ENCODE measurements around the gene NUAK2.

The NUAK2 gene

DNA sequence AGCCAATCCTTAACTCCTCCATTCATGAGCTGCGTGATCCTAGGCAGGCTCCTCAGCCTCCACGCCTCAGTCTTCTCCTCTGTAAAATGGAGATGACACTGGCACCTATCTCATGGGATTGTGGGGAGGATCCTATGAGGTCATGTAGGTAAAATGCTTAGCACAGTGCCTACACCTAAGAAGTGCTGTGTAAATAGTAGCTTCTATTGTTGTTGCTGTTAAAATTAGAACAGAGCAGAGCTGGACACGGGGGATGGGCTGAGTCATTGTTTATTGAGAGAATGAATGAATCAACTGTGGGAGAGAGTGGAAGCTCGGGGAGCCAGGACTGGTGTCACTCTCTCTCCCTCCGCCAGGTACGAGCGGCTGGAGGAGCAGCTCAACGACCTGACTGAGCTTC lies 50.8 kb downstream of the NUAK2 start:
- DNase-seq: no peak

DNA sequence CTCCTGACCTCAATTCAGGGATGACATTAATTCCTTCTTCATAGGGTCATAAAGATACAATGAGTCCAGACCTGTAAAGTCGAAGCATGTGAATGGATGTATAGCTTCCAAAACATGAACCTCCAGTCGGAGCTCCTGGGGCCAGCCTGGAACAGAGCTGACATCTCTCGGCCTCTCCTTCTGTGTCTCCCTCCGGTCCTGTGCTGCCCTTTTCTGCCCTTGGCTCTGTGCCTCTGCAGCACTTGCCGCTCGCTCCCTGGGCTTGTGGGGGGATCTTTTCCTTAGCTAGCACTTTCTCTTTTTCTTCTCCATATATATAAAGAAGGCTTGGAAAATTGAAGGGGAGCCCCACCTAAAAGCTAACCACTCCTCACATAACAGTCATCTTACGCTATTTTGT lies 51.3 kb downstream of the NUAK2 start:
- no peak for DNase-seq

DNA sequence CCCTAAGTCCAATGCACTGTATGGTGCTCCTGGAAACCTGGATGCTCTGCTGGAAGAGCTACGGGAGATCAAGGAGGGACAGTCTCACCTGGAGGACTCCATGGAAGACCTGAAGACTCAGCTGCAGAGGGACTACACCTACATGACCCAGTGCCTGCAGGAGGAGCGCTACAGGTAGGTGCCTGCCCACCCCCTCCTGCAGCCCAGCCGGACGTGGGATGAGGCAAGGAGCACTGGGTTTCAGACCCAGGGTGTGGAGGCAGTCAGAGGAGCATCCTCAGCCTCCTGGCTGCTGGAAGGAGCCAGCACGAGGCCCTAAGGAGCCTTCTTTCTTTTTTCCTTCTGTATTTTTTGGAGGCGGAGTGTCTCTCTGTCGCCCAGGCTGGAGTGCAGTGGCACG lies 51.8 kb downstream of the NUAK2 start:
- DNase-seq: no peak

DNA sequence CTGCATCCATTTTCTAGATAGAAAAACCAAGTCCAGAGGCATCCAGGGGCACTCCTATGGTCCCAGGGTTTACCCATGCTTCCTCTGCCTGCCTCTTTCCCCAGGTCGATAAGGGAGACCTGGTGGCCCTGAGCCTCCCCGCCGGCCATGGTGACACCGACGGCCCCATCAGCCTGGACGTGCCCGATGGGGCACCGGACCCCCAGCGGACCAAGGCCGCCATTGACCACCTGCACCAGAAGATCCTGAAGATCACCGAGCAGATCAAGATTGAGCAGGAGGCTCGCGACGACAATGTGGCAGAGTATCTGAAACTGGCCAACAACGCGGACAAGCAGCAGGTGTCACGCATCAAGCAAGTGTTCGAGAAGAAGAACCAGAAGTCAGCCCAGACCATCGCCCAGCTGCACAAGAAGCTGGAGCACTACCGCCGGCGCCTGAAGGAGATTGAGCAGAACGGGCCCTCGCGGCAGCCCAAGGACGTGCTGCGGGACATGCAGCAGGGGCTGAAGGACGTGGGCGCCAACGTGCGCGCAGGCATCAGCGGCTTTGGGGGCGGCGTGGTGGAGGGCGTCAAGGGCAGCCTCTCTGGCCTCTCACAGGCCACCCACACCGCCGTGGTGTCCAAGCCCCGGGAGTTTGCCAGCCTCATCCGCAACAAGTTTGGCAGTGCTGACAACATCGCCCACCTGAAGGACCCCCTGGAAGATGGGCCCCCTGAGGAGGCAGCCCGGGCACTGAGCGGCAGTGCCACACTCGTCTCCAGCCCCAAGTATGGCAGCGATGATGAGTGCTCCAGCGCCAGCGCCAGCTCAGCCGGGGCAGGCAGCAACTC lies 52.5 kb downstream of the NUAK2 start:
- no peak for DNase-seq

DNA sequence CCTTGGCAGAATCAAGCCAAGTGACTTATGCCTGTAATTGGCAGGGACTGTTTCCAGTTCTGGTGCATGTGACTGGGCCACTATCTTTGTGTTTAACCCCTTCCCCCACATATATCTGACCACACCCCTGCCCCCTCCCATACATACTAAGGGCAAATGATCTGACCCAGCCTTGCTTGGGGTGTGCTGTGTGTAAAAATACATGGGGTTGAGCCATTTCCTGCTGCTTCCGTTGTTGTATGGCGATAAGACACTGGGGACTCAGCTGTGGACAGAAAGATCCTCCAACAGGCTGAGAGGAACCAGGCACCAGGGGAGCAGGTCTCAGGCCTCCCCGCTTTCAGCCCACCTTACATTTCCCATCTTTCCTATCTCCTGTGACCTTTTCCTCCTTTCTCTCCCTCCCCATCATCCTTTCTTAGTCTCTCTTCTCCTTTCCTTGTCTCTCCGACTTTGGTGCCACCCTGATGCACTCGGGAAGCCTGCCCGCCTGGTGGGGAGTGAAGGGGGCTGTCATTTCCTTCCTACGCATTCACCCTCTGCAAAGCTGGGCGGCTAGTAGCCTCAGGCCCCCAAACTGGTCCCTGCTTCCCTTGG lies 54.1 kb downstream of the NUAK2 start:
- DNase-seq: no peak

DNA sequence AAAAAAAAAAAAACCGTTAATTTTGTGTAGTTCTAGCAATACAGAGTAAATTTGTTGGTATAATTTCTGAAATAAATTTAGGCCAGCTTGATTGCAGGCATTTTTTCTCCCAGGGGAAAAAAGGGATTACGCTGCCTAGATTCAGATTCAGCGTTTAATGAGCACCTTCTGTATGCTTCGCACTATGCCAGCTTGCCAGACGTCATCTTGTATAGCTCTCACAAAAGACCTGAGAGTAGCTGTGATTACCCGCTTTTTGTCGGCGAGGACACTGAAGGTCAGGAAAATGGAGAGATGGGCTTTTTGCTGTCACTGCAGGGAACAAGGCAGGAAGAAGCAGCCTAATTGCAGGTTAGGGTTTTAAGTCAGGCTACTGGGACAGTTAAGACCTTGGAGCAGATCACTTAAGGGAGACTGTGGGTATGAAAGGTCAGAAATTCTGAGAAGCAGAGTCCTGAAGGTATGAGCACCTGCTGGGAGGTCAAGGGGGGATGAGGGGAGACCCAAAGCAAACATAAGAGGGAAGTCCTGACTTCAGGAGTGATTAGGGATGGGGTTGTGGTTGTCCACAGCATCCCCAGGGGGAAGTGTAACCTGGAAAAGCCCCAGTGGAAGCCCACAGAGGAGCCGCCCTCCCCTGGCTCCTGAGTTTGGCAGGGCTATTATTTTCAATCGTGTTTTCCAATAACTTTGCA lies 54.8 kb downstream of the NUAK2 start:
- DNase-seq: no peak

DNA sequence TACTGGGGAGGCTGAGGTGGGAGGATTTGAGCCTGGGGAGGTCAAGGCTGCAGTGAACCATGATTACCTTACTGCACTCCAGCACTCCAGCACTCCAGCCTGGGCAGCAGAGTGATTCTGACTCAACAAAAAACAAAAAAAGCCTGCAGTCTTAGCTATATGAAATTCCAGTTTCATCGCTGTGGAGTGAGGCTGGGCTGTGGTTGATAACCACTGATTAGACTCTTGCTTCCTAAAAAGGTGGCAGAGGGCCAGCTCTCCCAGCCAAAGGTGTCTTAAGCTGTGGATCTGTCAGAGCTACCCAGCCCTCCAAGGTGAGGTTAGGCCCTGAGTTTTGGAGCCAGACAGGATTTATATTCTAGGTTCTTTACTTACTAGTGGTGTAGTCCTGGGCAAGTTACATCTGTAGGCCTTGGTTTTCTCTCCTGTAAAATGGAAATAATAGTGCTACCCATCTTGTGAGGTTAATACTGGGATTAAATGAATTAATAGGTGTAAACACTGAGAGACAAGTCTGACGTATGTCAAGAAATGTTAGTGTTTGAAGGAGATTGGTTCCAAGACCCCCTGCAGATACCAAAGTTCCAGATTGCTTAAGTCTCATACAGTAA lies 57.9 kb downstream of the NUAK2 start:
- no peak for DNase-seq

DNA sequence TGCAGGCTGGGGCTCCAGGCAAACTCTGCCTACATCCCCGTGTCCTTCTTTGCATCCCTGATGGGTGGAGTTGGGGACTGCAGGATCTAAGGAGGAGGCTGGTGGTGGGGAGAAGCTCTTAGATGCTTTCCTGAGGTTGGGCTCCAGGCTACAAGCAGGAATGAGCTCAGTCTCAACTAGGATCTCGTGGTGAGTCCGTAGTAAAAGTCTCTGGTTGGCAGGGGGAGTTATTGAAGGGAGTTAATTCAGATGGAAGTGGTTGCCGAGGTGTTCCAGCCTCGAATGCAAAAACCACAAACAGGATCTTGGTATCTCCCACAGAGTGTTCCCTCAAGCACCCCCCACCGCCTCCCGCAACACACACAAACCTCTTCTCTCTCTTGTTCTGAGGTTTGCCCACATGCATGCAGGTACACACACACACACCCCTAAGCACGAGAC lies 58.8 kb downstream of the NUAK2 start:
- DNase-seq: no peak

DNA sequence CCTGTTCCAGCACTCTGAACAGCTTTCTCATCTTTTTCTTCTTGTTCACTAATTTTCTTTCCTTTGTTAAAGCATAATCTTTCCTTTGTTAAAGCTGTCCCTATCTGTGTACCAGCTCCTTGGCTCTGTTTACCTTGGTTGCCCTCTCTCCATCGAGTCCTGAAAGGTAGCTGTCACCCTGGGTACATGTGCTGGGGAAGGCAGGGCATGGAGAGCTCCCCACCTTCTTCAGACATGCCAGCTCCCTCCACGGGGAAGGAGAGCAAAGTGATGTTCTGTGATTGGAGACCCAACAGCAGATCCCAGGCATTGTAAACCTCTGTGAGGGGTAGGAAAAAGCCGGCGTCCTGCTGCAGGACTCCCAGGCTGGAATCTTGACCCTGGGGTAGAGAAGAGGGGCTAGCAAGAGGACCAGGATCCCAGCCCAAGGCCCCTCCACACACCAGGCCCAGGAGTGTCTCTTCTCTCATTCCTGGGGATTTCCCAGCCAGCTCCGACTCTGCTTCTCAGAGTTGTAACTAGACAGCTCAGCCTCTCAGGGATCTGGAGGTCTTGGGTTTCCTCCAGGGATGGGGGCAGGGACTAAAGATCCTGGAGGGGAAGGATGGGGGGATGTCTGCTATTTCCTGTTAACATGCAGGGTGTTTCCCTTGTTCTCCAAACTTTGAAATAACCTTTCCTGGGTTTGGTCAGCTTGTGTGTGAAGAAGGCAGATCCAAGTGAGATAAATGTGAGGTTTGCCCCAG lies 59.4 kb downstream of the NUAK2 start:
- DNase-seq: no peak

DNA sequence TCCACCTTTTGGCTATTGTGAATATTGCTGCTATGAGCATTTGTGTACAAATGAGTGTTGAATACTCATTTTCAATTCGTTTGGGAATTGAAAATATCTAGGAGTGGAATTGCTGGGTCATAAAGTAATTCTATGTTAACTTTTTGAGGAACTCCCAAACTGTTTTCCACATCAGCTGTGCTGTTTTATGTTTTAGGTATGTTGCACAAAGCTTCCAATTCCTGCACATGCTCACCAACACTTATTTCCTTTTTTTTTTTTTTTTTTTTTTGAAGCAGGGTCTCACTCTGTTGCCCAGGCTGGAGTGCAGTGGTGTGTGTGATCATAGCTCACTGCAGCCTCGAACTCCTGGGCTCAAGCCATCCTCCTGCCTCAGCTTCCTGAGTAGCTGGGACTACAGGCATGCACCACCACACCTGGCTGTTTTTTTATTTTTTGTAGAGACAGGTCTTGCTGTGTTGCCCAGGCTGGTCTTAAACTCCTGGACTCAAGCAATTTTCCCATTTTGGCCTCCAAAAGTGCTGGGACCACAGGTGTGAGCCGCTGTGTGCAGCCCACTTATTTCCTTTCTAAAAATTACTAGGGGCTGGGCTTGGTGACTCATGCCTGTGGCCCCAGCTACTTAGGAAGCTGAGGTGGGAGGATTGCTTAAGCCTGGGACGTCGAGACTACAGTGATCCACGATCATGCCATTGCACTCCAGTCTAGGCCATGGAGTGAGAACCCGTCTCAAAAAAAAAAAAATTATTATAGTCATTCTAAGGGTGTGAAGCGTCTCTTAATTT lies 60.4 kb downstream of the NUAK2 start:
- DNase-seq: no peak

DNA sequence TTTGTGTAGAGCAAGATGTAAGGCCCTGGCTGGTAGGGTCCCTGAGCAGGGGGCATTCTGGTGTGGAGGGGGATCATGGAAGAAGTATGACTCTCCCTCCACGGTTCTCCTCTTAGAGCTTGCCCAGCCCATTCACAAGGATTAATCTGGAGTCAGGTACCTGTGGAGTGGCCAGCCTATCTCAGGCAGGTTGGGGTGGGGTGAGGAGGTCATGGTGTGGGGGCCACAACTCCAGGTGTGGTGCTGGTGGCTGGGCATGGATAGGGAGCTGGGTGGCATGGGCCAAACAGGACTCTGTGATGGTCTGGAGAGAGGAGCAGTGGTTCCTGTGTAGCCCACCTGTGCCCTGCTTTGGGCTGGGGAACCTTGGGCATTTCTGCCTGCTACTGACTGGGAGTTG lies 61.5 kb downstream of the NUAK2 start:
- DNase-seq: no peak

DNA sequence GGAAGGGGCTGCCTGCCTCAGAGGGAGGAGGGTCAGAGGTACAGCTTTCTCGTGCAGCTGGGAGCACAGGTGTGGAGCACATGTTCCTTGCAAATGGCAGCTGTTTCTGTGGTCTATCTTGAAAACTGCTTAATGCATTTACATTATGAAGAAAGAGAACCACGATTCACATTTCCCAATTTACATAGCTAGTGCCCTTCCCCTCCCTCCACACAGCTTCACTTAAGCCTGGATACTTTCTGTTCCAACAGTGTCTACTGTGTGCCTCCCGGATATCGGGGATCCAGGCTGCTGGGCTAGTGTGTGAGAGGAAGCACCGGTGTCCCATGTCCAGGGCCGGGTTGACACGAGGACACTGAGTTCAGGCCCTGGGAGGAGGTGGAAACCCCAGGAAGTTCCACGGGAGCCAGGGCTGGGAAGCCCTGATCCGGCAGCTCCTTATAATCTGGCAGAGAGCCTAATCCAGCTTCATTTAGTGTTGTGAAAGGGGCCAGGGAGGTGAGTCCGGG lies 62.2 kb downstream of the NUAK2 start:
- DNase-seq: no peak

DNA sequence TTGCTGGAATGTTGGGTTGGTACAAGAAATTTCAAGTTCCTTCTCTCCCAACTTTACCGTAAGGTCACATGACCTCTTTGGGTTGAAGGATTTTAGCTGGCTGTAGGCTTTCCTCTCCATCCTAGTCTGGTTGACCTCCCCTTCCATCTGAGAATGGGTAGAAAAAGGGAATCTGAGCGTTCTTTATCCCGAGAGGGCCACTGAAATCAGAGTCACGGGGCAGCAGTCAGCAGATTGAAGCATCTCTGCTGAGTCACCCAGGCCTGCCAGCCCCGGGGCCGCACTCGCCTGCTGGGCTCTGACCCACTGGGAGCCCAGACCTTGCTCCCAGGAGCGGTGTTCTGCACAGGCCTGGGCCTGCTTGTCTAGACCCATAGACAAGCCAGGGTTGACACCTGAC lies 62.8 kb downstream of the NUAK2 start:
- no peak for DNase-seq

DNA sequence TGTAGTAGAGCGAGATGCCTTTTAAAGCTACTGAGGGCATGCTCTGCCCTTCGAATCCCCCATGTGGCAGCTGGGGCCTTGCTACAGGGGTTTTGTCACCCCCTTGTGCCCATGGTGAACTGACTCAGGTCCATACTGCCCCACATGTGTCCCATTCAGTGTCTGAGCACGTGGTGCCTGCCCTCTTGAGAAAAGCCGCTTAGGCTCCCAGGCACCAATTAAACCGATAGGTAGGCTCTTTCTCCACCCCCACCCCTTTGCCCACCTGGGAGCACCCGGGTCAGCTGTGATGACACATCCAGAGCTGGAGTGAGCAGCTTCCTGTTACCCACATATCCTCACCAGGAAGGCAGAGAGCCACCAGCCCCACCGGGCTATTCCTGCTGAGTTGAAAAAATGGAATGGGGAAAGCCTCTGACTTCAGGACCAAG lies 63.3 kb downstream of the NUAK2 start:
- DNase-seq: no peak

DNA sequence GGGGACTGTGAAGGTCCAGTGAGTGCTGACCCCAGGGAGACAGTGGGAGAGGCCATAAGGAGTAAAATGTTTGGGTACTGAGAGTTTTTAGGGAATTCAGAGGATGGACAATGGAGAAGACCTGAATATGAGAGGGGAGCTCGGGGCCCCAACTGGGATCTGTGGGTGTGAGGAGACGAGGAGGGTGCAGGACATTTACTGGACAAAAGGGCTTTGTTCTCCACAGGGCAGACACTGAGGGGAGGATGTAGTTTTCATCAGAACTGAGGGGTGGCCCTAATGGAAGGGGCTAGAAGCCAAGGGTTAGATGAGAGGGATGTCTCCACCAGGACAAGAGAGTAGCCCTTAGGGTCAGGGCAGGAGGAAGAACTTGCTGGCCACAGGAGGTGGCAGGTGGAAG lies 63.8 kb downstream of the NUAK2 start:
- DNase-seq: no peak

DNA sequence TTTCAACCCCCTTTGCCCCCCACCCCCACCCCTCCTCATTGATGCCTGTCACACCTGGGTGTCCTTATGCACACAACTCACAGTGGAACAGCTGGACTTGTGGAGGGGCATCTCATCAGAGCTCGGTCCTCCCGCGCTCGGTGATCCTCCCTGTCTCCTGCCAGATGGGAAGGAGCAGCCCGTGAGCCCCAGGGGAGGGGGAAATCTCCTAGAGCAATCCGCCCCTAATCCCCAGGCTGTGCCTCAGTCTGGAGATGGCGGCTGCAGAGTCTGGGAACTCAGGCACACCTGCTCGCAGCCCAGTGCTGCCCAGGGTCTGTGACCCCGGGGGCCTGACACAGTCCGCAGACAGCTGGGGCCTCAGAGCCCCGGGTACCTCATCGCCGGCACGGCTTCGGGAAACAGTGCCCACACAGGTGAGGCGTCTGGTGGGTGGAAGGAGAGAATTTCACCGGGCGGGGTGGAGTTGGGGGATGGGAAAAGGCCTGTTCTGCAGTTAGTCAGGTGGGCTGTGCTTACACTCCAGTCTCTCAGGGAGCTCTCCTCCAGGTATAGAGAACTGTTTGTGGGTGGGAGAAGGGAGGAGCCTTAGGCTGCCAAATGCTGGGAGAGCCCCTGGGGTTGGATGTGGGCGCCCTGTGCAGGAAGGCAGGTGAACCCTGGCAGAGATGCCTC lies 64.5 kb downstream of the NUAK2 start:
- no peak for DNase-seq

DNA sequence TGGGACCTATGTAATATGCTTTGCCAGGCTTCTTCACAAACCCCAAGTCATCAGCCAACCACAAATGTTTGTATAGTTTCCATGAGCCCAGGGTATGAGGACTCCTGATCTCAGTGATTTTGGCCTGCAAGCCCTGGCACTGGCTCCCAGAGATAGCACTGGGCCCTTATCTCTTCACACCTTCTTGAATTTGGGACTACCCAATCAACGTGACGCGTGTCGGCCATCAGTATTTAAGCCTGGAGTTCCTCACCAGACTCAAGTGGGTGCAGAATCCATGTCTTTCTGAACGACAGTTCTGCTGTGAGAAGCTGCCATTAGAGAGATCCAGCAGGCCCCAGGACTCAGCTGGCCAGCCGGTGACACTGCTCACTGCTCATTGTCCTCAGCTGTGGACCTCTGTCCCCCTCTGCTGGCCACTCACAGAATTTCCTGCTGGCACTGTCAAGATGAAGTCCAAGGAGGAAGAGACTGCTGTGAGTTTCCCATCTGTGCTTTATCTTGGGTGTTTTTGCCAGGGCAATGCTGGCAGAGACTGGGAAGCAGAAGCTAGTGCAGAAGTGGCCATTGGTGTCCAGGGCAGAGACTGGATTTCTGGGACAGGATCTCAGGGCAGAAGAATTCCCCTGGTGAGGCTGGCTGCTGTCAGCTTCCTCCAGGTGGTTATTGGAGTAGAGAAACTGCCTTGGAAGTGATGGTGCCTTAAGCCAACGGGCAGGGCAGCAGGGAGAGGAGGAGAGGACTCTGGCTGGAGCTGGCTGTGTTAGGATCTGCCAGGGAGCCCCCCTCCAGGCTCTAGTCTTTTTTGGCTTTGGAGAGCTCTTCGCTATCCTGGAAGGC lies 65.4 kb downstream of the NUAK2 start:
- DNase-seq: peak; percentile 81 to 86
